ENCODE results near the gene TMC8.

Gene TMC8

DNA sequence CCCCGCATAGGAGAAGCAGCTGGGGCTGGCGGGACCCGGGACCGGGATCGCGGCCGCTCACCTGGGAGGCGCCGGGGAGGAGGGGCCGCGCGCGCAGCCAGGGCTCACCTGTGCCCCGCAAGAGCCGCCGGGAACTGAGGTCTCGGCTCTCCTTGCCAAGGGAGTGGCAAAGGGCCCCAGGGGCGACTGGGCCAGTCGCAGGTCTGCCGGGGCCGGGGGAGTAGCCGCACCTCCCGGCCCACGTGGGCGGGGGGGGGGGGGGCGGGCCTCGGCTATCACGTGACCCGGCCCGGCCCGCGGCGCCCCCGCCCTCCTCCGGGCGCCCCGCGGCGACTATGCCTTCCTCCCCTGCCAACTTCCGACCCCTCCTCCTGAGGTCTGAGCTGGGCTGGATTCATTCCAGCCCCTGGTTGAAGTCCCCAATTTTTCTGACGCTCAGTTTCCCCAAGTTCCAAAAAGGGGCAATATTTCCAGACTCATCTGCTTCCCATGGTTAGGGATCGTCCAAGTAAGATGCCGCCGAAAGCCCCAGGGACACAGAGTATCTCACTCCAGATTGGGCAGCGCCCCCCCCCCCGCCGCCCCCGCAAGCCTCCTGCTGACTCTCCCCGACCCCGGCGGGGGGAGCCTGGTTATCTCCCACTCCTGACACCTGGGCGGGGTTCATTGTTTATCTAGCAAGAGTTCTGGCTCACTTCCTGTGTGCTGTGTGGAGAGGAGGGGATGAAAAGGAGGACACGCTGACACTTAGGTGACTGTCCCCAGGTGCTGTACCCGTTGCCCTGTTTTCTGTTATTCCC lies 1.8 kb upstream of the TMC8 start, which contains the start of gene TMC6:
Gene TMC6 (minus strand): TSS at position 205 of the 800 bp plus-strand sequence. CDS start 1,923 bp downstream, outside the sequence.
- TF ChIP-seq CTCF (IDR thresholded peaks at IDR 0.05), result no peak

DNA sequence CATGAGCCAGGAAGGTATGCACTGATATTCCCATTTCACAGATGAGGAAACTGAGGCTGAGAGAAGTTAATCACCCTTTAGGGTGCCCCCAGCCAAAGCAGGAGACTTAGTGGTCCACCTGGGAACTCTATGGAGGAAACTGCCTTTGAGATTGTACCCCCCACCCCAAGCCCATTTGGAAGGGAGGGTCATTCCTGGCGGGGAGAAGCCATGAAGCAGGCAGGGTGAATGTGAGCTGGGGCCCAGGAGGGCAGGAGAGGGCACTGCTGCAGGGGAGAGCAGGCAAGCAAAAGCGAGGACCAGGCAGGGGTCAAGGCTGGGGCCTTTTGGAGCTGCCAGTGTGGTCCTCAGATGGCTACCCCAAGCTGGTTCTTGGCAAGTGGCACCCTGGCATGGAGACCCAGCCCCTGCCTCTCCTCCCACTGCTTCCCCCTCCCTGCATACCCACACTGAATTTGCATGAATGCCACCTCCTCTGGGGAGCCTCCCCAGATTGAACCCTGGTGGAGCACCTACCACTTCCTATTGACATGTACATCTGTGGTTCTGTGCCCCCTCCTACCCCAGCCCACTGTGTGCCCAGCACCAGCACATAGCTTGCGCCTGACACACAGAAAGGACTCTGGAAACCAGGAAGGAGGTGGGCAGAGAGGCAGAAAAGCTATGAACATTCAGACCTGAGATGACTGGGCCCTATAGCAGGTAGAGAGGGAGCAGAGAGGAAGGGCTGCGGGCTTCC lies 1.1 kb upstream of the TMC8 start:
- no peak for TF ChIP-seq CTCF (IDR thresholded peaks at IDR 0.05)

DNA sequence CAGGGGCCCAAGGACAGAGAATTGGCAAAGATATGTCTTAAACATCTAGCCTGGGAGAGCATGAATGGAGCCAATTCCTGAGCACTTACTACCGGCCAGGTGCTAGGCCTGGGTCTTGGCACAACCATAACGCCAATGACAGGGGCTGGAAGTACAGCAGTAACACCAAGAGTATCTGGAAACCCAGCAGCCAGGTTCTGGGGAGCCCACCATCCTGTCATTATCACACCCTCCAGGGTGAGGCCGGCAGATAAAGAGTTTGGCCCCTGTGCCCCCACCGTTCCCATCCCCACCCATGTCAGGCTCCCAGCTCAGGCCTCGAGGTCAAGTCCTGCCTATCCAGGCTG lies 508 bp upstream of the TMC8 start:
- TF ChIP-seq CTCF (IDR thresholded peaks at IDR 0.05), result no peak

DNA sequence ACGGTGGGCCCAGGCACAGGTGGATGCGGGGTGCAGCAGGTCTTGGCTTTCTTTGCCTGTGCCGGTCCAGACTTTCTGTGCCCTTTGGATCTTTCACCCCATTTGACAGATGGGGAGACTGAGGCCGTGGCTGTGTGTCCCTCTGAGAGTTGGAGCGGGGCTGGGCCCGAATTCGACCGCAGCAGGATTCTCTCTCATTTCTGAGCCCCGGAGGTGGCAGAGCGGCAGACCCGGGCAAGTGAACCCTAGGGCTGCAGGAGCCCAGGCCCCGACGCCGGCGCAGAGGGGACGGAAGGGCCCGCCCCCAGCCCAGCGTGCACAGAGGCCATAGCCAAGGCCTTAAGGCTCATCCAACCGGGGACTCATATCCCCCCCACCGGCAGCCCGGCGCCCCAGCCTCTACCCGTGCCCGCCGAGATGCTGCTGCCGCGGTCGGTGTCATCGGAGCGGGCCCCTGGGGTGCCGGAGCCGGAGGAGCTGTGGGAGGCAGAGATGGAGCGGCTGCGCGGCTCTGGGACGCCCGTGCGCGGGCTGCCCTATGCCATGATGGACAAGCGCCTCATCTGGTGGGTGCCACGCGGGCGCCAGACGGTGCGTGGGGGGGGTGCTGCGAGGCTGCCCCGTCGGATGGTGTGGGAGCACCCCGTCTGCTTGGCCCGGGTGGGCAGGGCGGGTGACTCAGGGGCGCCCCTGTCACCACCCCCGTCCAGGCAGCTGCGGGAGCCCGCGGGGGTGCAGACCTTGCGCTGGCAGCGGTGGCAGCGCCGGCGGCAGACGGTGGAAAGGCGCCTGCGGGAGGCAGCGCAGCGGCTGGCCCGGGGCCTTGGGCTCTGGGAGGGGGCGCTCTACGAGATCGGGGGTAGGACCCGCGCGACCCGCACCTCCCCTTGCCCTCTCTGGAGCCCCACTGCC lies 857 bp downstream of the TMC8 start:
- TF ChIP-seq CTCF (IDR thresholded peaks at IDR 0.05), result no peak

GRCh38 chr17:78132084-78132676 lies 1.6 kb downstream of the TMC8 start:
- TF ChIP-seq CTCF (IDR thresholded peaks at IDR 0.05), result no peak

- no peak for TF ChIP-seq CTCF (IDR thresholded peaks at IDR 0.05)
Observed at GRCh38 chr17:78132767-78133178, 2.2 kb downstream of the TMC8 start.
